HG03060 (cell line): ENCODE data around the gene TRIM59.
"Not testable (repeated sequence)": the region's sequence is repeated elsewhere in the genome, so short reads cannot be mapped to it uniquely, and the experiment has no call there.

Source experiments
- ATAC-seq: cut with Tn5 transposase; IDR thresholded peaks from one replicate; pipeline ENCODE4 v1.9.1; 2021; ENCODE audit warnings: low read depth, moderate number of reproducible peaks; ENCODE audit not compliant: unreplicated experiment

The TRIM59 gene

DNA sequence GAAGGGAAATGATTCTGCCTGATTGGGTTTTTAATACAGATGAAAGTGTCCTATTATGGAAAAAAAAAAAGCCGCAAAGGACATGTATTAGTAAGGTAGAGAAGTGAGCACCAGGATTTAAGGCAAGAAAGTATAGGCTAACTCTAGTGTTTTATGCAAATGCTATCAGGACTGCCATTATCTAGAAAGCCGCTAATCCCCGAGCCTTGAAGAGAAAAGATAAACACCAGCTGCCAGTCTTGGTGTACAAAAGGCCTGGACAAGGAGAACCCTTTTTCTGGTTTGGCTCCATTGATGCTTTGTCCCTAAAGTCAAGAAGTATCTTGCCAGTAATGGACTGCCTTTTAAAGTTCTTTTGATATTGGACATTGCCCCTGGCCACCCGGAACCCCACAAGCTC lies 8.6 kb upstream of the TRIM59 start:
- ATAC-seq = no peak

DNA sequence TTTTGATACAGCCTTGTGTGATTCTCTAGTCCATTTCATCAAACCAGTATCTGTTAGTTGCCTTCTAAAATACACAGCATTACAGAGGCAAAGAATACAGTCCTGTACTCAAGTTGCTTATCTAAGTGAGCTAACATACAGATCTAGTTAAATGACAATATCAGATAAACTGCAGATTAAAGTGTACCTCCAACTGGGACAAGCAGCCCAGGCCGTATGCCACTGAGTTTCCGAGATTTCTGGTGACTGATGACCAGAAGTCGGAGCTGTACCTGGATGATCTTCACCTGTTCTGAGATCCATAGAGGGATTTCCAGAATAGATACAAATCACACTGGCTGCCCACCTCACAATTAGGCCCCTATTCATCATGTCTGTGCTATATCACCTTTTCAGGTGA lies 6.3 kb upstream of the TRIM59 start:
- no peak for ATAC-seq

DNA sequence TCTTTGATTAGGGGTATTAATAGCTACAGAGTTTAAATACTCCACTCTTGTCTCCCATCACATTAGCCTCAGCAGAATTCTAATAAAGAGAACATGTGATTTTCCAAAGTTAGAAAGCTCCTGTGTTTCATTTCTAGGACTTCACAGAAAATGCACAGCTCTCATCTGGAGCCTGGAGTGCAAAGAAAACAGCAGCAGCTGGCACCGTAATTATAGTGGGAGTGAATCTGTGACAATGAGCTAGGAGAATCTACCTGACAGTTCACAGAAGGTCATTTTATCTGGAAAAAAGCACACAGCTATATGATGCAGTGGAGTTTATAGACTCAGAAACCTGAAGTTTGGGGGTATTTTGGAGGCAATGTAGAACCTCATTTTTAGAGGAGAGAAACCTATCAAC lies 5.4 kb upstream of the TRIM59 start:
- ATAC-seq = no peak

DNA sequence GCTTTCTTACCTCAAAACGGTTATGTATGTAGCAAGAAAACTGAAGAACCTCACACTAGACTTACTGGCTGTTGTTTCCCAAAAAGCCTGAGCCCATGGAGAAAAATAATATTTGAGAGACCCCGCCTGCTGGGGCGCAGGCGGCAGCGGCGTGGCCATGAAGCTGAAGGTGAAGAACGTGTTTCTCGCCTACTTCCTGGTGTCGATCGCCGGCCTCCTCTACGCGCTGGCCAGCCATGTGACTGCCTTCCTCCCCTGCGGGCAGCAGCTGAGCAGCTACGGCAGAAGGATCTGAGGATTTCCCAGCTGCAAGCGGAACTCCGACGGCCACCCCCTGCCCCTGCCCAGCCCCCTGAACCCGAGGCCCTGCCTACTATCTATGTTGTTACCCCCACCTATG lies 2.7 kb upstream of the TRIM59 start:
- not testable (repeated sequence) for ATAC-seq

DNA sequence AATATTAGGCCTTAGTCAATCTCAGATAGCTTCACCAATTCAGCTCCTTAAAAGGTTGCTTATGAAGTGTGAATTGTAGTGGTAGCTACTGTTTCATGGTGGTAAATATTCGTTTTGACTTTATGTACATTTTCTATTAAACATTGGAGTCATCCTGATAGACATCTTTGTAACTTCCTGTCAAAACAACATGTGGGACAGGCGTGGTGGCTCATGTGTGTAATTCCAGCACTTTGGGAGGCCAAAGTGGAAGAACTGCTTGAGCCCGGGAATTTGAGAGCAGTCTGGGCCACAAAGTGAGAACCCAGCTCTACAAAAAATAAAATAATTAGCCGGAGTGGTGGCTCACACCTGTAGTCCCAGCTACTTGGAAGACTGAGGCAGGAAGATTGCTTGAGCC lies 2.0 kb upstream of the TRIM59 start:
- no peak for ATAC-seq

DNA sequence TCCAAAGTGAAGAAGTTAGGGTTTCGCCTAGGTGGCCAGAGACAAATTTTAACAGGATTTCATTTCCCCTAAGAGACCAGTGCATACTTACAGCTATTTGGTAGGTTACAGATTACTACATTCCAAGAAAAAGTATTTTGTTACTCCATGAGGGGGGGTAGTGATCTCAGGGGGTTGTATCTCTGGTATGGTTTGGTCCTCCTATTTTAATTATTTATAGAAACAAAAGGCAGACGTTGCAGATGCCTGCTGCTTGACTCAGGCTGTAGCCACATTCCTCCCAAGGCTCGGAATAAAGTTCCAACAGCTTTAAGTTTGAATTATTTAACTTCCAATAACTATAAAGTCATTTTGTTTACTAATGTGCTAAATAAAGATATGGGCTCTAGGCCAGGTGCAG lies 1.3 kb upstream of the TRIM59 start:
- no peak for ATAC-seq

DNA sequence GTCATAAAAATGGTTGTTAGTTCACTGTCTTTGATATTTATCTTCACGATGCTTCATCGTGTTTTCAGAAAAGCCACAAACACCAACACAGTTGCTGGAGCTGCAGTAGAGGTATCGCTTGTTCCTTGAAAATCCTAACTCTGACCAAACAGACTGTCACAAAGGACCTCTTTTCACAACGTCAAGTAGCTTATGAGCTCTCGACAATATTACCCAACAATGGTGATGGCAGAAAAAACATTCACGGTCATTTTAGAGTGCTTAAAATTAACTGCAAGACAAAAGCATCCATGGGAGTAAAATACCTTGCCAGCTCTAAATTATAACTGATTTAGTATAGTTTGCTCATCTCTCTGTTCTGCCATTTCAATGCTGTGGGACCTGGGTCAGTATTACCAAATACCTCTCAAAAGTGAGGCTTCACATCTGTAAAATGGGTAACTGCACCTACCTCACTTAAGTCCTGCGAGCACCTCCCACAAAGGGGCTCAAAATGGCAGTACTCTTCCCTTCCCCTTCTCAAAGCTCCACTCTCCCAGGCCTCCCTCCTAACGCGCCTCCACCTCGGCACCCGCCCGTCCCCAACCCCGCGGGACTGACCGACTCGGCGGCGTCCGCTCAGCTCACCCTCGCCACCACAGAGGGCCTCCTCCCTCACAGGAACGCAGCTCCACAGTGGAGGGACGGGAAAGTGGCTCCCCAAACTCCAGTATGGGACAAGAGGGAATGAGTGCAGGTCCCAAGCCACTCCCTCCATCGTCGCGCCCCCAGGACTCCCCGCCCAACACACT lies 546 bp downstream of the TRIM59 start:
- ATAC-seq = peak; percentile 14

DNA sequence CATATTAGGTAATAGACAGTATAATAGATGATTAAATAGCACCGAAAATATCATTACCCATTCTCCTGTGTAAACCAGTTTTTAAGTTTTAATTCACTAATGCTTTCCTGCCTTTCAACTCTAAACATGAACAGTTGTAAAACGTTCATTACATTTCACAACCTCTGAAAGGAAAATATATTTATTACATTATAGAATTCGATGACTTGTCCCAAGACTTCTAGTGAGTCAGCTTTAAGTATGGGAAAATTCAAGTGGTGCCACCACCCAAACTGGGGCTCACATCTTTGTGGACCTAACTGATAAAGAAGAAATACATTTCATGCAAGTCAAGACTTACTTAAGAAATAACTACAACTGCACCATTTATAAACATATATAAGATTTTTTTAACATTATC lies 2.0 kb downstream of the TRIM59 start:
- ATAC-seq = no peak

DNA sequence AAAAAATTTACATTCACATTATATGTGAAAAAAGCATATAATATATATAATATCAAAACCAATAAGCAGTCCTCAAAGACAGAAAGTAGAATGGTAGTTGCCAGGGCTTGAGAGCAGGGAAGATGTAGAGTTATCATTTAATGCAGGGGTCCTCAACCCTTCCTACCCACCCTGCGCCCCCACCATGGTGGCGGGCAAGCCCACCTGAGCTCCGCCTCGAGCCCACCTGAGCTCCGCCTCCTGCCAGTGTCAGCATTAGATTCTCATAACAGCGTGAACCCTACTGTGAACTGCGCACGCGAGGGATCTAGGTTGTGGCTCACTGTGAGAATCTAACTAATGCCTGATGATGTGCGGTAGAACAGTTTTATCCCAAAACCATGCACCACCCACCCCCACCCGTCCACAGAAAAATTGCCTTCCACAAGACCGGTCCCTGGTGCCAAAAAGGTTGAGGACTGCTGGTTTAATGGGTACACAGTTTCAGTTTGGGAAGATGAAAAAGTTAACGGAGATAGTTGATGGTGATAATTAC lies 3.0 kb downstream of the TRIM59 start:
- ATAC-seq = no peak

DNA sequence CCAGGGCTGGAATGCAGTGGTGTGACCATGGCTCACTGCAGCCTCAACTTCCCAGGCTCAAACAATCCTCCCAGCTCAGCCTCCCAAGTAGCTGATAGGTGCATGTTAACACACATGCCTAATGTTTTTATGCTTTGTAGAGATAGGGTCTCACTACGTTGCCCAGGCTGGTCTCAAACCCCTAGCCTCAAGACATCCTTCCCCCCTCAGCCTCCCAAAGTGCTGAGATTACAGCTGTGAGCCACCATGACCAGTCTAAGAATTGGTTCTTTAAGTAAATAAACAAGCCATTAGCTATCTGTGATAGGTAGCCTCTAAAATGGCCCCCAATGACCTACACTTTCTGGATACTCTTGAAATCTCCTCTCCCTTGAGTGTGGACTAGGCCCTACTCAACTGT lies 3.7 kb downstream of the TRIM59 start:
- ATAC-seq = no peak

DNA sequence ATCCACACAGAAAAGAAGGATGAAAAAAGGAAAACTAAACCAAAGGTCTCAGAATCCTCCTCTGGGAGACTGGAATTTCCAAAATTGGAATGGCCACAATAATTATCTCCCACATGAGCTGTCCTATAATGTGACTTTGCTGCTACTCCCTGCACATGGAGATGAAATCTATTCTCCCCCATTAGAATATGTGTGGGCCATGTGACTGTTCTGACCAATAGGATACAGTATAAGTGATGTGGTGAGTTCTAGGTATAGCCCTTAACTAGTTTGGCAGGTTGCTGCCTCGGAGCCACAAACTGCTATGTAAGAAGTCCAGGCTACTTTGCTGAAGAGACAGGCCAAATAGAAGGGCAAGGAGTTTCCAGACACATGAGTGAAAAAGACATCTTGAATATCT lies 5.2 kb downstream of the TRIM59 start:
- ATAC-seq = no peak

DNA sequence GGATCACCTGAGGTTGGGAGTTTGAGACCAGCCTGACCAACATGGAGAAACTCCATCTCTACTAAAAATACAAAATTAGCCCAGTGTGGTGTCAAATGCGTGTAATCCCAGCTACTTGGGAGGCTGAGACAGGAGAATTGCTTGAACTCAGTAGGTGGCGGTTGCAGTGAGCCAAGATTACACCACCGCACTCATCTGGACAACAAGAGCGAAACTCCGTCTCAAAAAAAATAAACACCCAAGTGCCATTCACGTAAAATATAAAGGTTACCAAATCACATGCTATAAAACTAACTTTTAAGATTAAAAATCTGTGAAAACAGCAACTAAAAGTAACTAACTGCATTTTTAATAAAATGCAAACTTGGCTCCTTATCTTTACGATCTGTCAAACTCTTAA lies 8.9 kb downstream of the TRIM59 start:
- no peak for ATAC-seq

DNA sequence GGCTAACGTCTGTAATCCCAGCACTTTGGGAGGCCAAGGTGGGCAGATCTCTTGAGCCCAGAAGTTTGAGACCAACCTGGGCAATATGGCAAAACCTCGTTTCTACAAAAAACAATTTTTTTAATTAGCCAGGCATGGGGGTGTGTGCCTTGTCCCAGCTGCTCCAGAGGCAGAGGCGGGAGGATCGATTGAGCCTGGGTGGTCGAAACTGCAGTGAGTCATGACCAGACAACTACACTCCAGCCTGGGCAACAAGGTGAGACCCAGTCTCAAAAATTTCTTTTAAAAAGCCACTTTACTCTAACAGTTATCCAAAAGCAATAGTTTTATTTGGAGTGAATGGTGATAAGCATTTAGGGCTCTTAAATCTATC lies 12.5 kb downstream of the TRIM59 start:
- ATAC-seq = no peak

DNA sequence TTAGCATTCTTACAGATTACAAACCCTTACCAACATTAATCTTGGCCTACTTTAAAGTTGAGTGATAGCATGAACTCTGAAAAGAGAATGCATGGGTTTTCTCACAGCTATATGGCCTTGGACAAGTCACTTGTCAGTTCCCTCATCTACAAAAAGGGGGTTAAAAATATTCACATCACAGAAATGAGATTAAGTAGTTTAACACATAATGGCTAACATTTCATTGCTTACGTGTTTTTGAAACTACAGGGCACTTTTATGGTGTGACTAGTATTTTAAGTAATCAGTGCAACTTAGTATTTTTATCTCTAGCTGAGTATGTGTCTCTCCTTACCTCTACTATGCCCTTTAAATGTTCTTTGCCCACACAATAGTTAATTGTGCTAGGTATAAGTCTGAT lies 13.8 kb downstream of the TRIM59 start:
- no peak for ATAC-seq

DNA sequence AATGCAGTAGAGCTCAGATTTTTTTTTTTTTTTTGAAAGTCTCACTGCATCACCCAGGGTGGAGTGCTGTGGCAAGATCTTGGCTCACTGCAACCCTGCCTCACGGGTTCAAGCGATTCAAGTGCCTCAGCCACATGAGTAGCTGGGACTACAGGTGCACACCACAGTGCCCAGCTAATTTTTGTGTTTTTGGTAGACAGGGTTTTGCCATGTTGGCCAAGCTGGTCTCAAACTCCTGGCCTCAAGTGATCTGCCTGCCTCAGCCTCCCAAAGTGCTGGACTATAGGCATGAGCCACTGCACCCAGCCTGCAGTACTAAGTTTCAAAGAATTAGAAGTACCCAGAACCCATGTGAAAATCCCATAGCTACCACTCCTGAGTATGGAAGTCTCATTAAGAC lies 14.5 kb downstream of the TRIM59 start:
- no peak for ATAC-seq

DNA sequence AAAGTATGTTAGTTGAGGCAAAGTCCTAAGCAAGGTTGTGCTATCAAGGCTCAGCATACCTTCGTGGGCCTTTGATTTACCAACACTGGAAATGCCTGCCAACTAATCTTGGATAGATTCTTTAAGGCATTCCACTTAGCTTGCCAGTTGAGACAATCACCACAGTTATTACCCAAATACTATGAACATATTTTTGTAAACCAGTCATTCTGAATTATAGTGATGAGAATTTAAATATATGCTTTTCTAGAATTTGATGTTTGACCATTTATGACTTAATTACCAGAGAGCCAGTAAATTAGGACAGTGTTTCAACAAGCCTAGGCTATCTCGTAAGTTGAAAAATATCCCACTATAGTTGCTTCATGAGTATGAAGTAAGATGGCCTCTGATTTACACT lies 15.5 kb downstream of the TRIM59 start:
- no peak for ATAC-seq

DNA sequence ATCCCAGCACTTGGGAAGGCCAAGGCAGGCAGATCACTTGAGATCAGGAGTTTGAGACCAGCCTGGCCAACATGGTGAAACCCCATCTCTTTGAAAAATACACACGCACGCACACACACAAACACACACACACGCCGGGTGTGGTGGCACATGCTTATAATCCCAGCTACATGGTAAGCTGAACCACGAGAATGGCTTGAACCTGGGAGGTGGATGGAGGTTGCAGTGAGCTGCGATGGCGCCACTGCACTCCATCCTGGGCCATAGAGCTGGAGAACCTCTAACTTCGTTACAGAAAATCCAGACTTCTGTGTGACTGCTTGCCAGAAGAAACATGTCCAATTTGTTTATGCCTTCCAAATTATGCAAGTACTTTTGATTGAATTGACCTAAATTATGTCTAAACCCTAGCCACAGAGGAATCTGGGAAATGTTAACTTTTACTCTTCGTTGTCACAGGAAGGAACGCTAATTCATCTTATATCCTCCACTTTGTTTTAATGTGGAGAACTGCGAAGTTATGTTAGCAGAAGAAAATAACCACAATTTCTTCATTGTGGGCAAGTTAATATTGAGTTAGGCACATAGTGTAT lies 21.7 kb downstream of the TRIM59 start:
- no peak for ATAC-seq

DNA sequence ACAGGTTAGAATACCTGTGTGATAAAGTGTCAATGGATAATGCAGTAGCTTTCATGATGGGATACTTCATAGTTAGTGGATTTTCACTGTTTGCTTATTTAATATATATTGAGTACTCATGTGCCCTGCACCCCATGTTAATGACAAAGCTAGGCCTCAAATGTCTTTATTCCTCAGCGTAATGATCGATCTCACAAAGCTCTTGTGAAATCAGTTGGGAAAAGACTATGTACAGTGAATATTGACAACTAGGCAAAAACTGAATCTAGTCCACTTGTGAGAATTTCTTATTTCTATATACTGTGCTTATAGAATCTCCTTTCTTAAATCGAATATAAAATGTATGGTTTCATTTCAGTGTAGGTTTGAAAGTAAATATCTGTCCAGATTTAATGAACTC lies 32.3 kb downstream of the TRIM59 start:
- ATAC-seq = no peak

DNA sequence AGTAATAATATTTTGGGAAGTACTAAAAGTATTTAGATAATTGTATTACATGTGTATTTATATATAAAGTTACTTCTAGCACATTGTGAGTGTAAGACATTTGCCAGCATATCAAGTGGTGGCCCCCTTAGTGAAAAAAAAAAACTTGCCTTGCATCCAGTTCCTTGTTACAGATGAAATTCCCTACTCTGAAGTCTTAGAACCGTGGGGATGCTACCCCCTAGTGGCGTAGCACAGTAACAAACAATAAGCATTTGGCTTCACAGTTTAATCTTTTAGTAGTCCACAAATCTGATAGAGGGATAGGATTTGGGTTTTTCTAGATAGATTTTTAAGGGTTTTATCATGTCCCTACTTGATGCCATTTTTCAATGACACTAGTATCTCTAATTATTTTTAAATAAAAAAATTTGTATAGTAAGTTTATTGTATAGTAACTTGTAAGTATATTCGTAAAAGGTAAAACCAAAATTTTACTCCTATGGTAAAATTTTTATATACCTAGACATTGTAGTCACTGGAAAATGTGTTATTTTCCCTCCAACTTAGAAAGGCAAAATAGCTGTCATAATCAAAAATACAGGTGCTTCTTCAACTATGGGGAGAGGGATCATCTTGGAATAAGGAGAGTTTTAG lies 35.9 kb downstream of the TRIM59 start:
- peak; percentile 70 for ATAC-seq

DNA sequence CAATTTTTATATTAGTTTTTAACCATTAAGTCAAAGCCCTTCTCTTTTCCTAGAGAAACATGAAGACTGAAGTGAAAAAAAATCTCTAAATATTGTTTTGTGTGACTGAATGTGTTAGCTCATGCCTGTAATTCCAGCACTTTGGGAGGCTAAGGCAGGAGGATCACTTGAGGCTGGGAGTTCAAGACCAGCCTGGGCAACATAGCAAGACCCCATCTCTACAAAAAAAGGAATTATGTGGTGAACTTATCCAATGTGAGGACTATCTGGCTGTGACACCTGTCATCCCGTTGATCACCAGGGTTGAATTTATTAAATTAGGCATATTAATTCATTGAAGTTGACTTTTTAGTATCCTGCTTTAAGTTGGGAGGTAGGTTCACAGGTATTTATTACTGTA lies 37.1 kb downstream of the TRIM59 start:
- ATAC-seq = no peak

DNA sequence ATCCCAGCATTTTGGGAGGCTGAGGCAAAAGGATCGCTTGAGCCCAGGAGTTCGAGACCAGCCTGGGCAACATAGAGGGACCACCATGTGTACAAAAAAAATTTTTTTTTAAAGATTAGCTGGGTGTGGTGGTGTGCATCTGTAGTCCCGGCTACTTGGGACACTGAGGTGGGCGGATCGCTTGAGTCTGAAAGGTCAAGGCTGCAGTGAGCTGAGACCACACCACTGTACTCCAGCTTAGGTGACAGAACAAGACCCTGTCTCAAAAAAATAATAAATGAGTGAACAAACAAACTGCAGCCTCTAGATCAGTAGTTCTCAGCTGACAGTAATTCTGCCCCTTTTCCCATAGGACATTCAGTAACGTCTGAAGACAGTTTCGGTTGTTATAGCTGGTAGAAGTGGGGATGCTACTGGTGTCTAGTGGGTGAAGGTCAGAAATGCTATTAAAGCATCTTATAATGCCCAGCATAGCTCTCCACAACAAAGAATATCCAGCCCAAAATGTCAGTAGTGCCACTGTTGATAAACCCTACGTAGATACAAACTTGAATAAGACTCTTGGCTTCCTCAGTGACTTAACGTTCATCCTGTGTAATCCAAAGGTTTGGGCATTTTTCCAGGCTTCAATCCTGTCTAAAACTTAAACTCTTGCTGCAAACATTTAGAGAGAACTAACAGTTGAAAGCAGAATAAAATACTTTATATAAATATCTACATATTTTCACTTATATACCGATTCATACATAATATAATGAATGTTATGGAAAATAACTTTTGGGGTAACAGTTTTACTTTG lies 39.6 kb downstream of the TRIM59 start:
- ATAC-seq = no peak
